Measurements from ENCODE around the gene HASPIN.

GRCh38 chr17:3730881-3731429 lies 7.3 kb downstream of the HASPIN start:
- TF ChIP-seq CTCF (conservative IDR thresholded peaks at IDR 0.05; ENCODE audit: low read depth, low read length) (no peak), EZH2 (IDR thresholded peaks at IDR 0.05; ENCODE audit: borderline replicate concordance, low read depth, low read length, poor library complexity, severe bottlenecking) (no peak)

Measured in A673 (cell line).